ENCODE results near the gene SPTBN4.
"Not testable (repeated sequence)": the region's sequence is repeated elsewhere in the genome, so short reads cannot be mapped to it uniquely, and the experiment has no call there.

The SPTBN4 gene

DNA sequence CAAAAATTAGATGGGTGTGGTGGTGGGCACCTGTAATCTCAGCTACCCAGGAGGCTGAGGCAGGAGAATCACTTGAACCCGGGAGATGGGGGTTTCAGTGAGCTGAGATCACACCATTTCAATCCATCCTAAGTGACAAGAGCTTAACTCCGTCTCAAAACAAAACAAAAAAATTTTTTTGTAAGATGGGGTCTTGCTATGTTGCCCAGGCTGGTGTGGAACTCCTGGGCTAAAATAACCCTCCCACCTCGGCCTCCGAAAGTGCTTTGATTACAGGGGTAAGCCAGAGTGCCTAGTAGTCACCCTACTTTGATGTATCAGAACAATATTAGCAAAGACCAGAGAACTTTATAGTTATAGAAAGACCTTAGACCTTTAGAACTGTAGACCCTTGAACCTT is 7.9 kb downstream of the SPTBN4 start:
- no peak for TF ChIP-seq CTCF (IDR thresholded peaks at IDR 0.05; ENCODE audit: control insufficient read depth, extremely low read depth, insufficient read depth)
- H3K4me3 ChIP-seq (ENCODE audit: low read depth, low read length): no peak overlapping the region
- DNase-seq (ENCODE audit: low read depth): no peak

- H3K4me3 ChIP-seq (ENCODE audit: low read depth, low read length); DNase-seq (ENCODE audit: low read depth): not testable (repeated sequence)
These were observed 9.3 kb downstream of the SPTBN4 start for GRCh38 chr19:40475878-40476644.

DNA sequence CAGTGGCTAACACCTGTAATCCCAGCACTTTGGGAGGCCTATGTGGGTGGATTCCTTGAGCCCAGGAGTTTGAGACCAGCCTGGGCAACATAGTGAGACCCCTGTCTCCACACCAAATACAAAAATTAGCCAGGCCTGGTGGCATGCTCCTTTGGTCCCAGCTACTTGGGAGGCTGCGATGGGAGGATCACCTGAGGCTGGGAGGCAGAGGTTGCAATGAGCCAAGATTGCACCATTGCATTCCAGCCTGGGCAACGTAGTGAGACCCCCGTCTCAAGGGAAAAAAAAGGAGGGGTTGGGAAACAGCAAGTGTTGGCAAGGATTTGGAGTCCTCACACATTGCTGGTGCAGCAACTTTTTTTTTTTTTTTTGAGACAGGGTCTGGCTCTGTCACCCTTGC is 19.2 kb downstream of the SPTBN4 start:
- no peak for DNase-seq (ENCODE audit: low read depth)
- TF ChIP-seq CTCF (IDR thresholded peaks at IDR 0.05; ENCODE audit: control insufficient read depth, extremely low read depth, insufficient read depth): no peak
- H3K4me3 ChIP-seq (ENCODE audit: low read depth, low read length): no peak overlapping the region

- DNase-seq (ENCODE audit: low read depth): no peak
- TF ChIP-seq CTCF (IDR thresholded peaks at IDR 0.05; ENCODE audit: control insufficient read depth, extremely low read depth, insufficient read depth): no peak
- no peak overlapping the region for H3K4me3 ChIP-seq (ENCODE audit: low read depth, low read length)
These were observed 23.1 kb downstream of the SPTBN4 start for GRCh38 chr19:40489882-40490230.

DNA sequence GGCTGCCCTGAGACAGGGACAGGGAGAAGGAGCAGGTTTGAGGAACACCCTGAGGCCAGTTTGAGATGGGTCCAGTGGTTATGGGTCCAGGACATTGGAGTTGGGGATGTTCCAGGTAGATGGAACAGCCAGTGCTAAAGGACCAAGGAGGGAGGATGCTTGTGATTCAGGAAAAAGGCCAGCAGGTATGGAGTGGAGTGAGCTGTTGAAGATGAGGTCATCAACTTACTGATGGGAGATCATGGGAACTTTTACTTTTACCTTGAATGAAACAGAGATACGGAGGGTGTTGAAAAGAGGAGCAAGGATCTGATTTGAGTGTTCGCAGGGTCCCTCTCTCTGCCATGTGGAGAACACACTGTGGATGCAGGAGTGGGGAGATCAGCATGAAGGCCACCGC is 25.5 kb downstream of the SPTBN4 start:
- TF ChIP-seq CTCF (IDR thresholded peaks at IDR 0.05; ENCODE audit: control insufficient read depth, extremely low read depth, insufficient read depth): no peak
- no peak for DNase-seq (ENCODE audit: low read depth)
- H3K4me3 ChIP-seq (ENCODE audit: low read depth, low read length): no peak overlapping the region

- TF ChIP-seq CTCF (IDR thresholded peaks at IDR 0.05; ENCODE audit: control insufficient read depth, extremely low read depth, insufficient read depth): no peak
- DNase-seq (ENCODE audit: low read depth): no peak
- no peak overlapping the region for H3K4me3 ChIP-seq (ENCODE audit: low read depth, low read length)
These were observed 27.0 kb downstream of the SPTBN4 start for GRCh38 chr19:40493778-40494177.

GRCh38 chr19:40494191-40494838 is 27.5 kb downstream of the SPTBN4 start:
- no peak for TF ChIP-seq CTCF (IDR thresholded peaks at IDR 0.05; ENCODE audit: control insufficient read depth, extremely low read depth, insufficient read depth)
- DNase-seq (ENCODE audit: low read depth): no peak
- no peak overlapping the region for H3K4me3 ChIP-seq (ENCODE audit: low read depth, low read length)
